Spleen (tissue), 7 donors: ENCODE data around the gene HMGXB4.

Experiments
- POLR2A ChIP-seq, 3 donors: fragments of 450-650 bp; IDR thresholded peaks; one replicate each; pipeline ENCODE4 v1.5.1; 2017; ENCODE audit warnings: antibody characterized with exemption in 3 of 3, mild to moderate bottlenecking in 1 of 3
- POLR2AphosphoS5 ChIP-seq, 3 donors: sonication (generic); formaldehyde crosslinking; IDR thresholded peaks; one replicate each; pipeline ENCODE4 v1.5.1; 2017; ENCODE audit warnings: antibody characterized with exemption in 3 of 3
- TF ChIP-seq, protein P1 (sequence below), 11 experiments: fragments of 200-600 bp in 7 of 11; fragments of 450-650 bp in 4 of 11; sonication (generic) in 4 of 11; IDR thresholded peaks in 8 of 11; conservative IDR thresholded peaks in 3 of 11; 1 replicate in 7 of 11; 2 replicates in 4 of 11; pipeline versions ENCODE4 v1.4.0 to v1.8.0; 2016 to 2021; ENCODE audit warnings: antibody characterized with exemption in 11 of 11, inconsistent platforms in 4 of 11, mild to moderate bottlenecking in 1 of 11
- donor health status: DM: no; HTN: no; CAD: no; lungs with moderate emphysema.
- donor health status: DM: no; HTN: no; CAD: no.
- donor health status: DM: no; HTN: no; CAD: no.

GRCh38 chr22:35214968-35215367 lies 42.3 kb upstream of the HMGXB4 start:
- TF ChIP-seq, protein P1, sequence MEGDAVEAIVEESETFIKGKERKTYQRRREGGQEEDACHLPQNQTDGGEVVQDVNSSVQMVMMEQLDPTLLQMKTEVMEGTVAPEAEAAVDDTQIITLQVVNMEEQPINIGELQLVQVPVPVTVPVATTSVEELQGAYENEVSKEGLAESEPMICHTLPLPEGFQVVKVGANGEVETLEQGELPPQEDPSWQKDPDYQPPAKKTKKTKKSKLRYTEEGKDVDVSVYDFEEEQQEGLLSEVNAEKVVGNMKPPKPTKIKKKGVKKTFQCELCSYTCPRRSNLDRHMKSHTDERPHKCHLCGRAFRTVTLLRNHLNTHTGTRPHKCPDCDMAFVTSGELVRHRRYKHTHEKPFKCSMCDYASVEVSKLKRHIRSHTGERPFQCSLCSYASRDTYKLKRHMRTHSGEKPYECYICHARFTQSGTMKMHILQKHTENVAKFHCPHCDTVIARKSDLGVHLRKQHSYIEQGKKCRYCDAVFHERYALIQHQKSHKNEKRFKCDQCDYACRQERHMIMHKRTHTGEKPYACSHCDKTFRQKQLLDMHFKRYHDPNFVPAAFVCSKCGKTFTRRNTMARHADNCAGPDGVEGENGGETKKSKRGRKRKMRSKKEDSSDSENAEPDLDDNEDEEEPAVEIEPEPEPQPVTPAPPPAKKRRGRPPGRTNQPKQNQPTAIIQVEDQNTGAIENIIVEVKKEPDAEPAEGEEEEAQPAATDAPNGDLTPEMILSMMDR (IDR thresholded peaks at IDR 0.05 in 8 of 11, conservative IDR thresholded peaks at IDR 0.05 in 3 of 11): no peak
- TF ChIP-seq POLR2AphosphoS5 (IDR thresholded peaks at IDR 0.05) (no peak), POLR2A (IDR thresholded peaks at IDR 0.05) (no peak)
